Measurements from ENCODE around the gene ZNF668. TPM values are rescaled to one million over a fixed set of nuclear protein-coding genes. Genes with fewer than 3 reads are reported as not detected.
"Not testable (repeated sequence)": the region's sequence is repeated elsewhere in the genome, so short reads cannot be mapped to it uniquely, and the experiment has no call there.

Gene ZNF668
- total RNA-seq, 1 experiment from 2014 or later = 21.5 TPM

GRCh38 chr16:31011815-31012214, 62.2 kb downstream of the ZNF668 start:
- DNase-seq (ENCODE audit: low read depth, low spot score); CTCF ChIA-PET; H3K27ac ChIP-seq (ENCODE audit: low read length); H3K4me1 ChIP-seq (ENCODE audit: control insufficient read depth, insufficient read depth, low read length); H3K9me3 ChIP-seq (ENCODE audit: control insufficient read depth, insufficient read depth, low read depth, low read length); in situ Hi-C loops (cut with HindIII; ENCODE audit: low pct_unique_long_range_greater_than_20kb, low sequenced_read_pairs); H3K36me3 ChIP-seq (ENCODE audit: control insufficient read depth, insufficient read depth, low read length); H3K4me3 ChIP-seq (ENCODE audit: low read depth in 2 of 2, low read length in 2 of 2); BruUV-seq (replicated peaks); H3K27me3 ChIP-seq (ENCODE audit: control insufficient read depth, insufficient read depth, low read length); intact Hi-C loops (cut with micrococcal nuclease; ENCODE audit: unreplicated experiment); ATAC-seq: not testable (repeated sequence)
- POLR2A ChIA-PET = interaction anchor here (0.5 kb wide), 1 partner anchor 169 kb away, joined by 3 read pairs; no protein-coding TSS in a partner anchor

Other genes with a start within 250 kb of the ZNF668 start
- gene BCL7C, start 180.2 kb downstream of the ZNF668 start, total RNA-seq (2021; ENCODE audit: unreplicated experiment) = 45.8 TPM
- 2.9 TPM for gene CTF1, start 177.6 kb downstream of the ZNF668 start, total RNA-seq (2021; ENCODE audit: unreplicated experiment)
- gene FBXL19, start 150.7 kb downstream of the ZNF668 start, total RNA-seq (2021; ENCODE audit: unreplicated experiment) = 52.3 TPM
- gene ORAI3, start 125.2 kb downstream of the ZNF668 start, total RNA-seq (2021; ENCODE audit: unreplicated experiment) = 26.9 TPM
- 38.7 TPM for gene SETD1A, start 116.5 kb downstream of the ZNF668 start, total RNA-seq (2021; ENCODE audit: unreplicated experiment)
- gene HSD3B7, start 89.0 kb downstream of the ZNF668 start, total RNA-seq (2021; ENCODE audit: unreplicated experiment) = 5.4 TPM
- 3.7 TPM for gene STX1B, start 63.6 kb downstream of the ZNF668 start, total RNA-seq (2021; ENCODE audit: unreplicated experiment)
- 65.2 TPM for gene STX4, start 40.7 kb downstream of the ZNF668 start, total RNA-seq (2021; ENCODE audit: unreplicated experiment)
- gene ZNF646, start 182 bp upstream of the ZNF668 start, total RNA-seq (2021; ENCODE audit: unreplicated experiment) = 26.8 TPM
- gene PRSS53, start 14.7 kb upstream of the ZNF668 start, total RNA-seq (2021; ENCODE audit: unreplicated experiment) = 3.4 TPM
- gene VKORC1, start 20.6 kb upstream of the ZNF668 start, total RNA-seq (2021; ENCODE audit: unreplicated experiment) = 109 TPM
- 60.4 TPM for gene BCKDK, start 34.1 kb upstream of the ZNF668 start, total RNA-seq (2021; ENCODE audit: unreplicated experiment)
- gene KAT8, start 43.4 kb upstream of the ZNF668 start, total RNA-seq (2021; ENCODE audit: unreplicated experiment) = 48.3 TPM
- gene PRSS8, start 61.5 kb upstream of the ZNF668 start, total RNA-seq (2021; ENCODE audit: unreplicated experiment) = 0.15 TPM
- 0.23 TPM for gene PRSS36, start 75.8 kb upstream of the ZNF668 start, total RNA-seq (2021; ENCODE audit: unreplicated experiment)
- 441 TPM for gene FUS, start 105.9 kb upstream of the ZNF668 start, total RNA-seq (2021; ENCODE audit: unreplicated experiment)
- gene PYCARD, start 128.5 kb upstream of the ZNF668 start, total RNA-seq (2021; ENCODE audit: unreplicated experiment) = 99.4 TPM
- gene TRIM72, start 139.9 kb upstream of the ZNF668 start, total RNA-seq (2021; ENCODE audit: unreplicated experiment) = 0.08 TPM
- gene PYDC1, start 142.9 kb upstream of the ZNF668 start, total RNA-seq (2021; ENCODE audit: unreplicated experiment) = not detected
- gene ITGAM, start 185.7 kb upstream of the ZNF668 start, total RNA-seq (2021; ENCODE audit: unreplicated experiment) = 1.3 TPM

Measured in Panc1 (cell line).